Colonic mucosa (tissue), 4 donors: Measurements from ENCODE around the gene C10orf53. TPM values are rescaled to one million over a fixed set of nuclear protein-coding genes. Genes with fewer than 3 reads are reported as not detected.

Source experiments
- DNase-seq: peaks from one replicate; pipeline ENCODE4 v3.0.0-alpha.2; 2020
- H3K27ac ChIP-seq: fragments of 200-600 bp; one replicate; pipeline ENCODE4 v1.8.0; 2021
- H3K27me3 ChIP-seq: fragments of 200-600 bp; one replicate; pipeline ENCODE4 v1.8.0; 2021
- H3K36me3 ChIP-seq: fragments of 200-600 bp; one replicate; pipeline ENCODE4 v1.8.0; 2021
- H3K4me1 ChIP-seq: fragments of 200-600 bp; one replicate; pipeline ENCODE4 v1.8.0; 2021; ENCODE audit warnings: mild to moderate bottlenecking
- H3K4me3 ChIP-seq: fragments of 200-600 bp; one replicate; pipeline ENCODE4 v1.8.0; 2021
- H3K9ac ChIP-seq, 2 donors: one replicate each; pipeline ENCODE4 v1.7.0; 2013; ENCODE audit warnings: control low read depth in 2 of 2, low read depth in 2 of 2, low read length in 2 of 2
- H3K9me3 ChIP-seq: fragments of 200-600 bp; one replicate; pipeline ENCODE4 v1.8.0; 2021
- CTCF ChIP-seq: fragments of 200-600 bp; IDR thresholded peaks from one replicate; pipeline ENCODE4 v1.8.0; 2022; ENCODE audit warnings: antibody characterized with exemption, mild to moderate bottlenecking
- intact Hi-C: fragments of 100-400 bp; cut with DNase I; formaldehyde crosslinking; loops from one replicate; pipeline ENCODE4 v1.14.1; 2022
- total RNA-seq, 2 donors: library from RNA; stranded (reverse); fragmentation: NEBNext Ultra II Directional in 1 of 2; extraction: Animal tissue kit (Norgen Biotek cat#: 25700) in 1 of 2; gene quantifications; one replicate each; pipeline ENCODE4 v1.2.1, GENCODE V29; 2021
- donor health status: healthy.
- donor health status: DM: no; HTN: no; CAD: no.
- donor health status: DM: no; HTN: no; CAD: no.

The C10orf53 gene
- total RNA-seq, 2 donors from 2014 or later = not detected

DNA sequence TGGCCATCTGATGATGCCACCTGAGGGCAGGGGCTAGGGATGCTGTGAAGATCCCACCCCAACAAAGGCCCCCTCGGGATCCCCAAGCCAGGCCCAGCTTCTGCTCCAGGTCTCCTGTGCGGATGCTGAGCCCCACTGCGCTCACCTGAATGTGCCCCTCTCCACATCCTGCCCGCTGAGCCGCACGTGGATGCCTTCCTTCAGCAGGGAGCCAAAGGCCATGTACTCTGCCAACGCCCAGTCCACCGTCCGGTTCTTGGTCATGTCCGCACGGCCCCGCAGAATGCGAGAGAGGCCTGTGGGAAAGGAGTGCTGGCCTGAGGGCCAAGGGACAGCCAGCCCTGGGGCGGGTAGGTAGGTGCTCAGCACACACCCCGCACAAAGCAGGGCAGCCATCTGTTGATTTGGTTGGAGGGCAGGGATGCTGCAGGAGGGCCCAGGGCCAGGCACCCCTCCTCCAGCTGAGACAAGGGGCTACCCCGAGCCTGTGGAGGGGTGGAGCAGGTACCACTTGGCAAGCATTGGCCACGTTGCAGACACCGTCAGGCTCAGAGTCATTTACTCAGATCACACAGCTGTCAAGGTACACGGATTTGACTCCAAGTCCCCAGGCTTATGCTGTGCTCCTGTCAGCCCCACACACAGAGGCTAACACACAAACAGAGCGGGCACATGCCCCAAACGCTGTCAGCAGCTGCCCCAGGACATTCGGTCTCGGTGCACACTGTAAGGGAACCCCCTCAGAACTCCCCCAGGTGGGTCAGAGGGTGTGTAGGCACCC lies 63.4 kb downstream of the C10orf53 start:
- Histone ChIP-seq H3K9me3 (no peaks in the 10 kb centered on the region), H3K9ac (no peak overlapping the region), H3K4me3 (no peak overlapping the region), H3K4me1 (no peaks in the 10 kb centered on the region), H3K27ac (no peak overlapping the region), H3K36me3 (no peaks in the 10 kb centered on the region), H3K27me3 (no peaks in the 10 kb centered on the region)
- TF ChIP-seq CTCF = no peak
- no peak for DNase-seq
- intact Hi-C loops = no loop called here

DNA sequence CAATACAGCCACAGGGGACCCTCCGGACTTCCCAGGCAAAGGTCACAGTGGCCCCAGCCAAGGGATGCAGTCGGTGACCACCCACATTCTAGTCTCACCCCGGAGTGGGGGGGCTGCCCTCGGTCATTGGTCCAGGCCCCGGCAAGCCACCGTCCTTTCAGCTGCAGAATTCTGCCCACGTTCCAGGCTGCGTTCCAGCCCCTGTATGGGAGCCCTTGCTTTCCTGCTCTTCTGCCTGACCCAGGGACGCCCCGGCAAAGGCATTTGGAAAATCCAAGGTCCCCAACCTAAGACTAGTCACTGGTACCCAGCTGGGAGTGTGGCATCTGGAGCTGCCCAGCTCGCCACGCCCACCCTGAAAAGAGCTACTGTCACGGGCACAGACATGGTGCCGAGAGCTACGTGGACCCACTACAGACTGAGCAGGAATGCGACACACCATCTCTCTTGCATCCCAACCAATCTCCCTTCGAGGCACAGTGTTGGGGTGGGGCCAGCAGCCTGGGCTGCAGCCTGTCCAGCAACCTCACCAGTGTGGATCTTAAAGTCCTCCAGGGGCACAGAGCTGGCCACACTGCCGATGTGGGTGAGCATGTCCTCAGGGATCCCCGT lies 64.1 kb downstream of the C10orf53 start:
- Histone ChIP-seq H3K4me3 (no peak overlapping the region), H3K27ac (no peak overlapping the region), H3K4me1 (no peaks in the 10 kb centered on the region), H3K36me3 (no peaks in the 10 kb centered on the region), H3K9ac (no peak overlapping the region), H3K27me3 (no peaks in the 10 kb centered on the region), H3K9me3 (no peaks in the 10 kb centered on the region)
- DNase-seq = no peak
- no peak for TF ChIP-seq CTCF
- intact Hi-C loops = no loop called here

DNA sequence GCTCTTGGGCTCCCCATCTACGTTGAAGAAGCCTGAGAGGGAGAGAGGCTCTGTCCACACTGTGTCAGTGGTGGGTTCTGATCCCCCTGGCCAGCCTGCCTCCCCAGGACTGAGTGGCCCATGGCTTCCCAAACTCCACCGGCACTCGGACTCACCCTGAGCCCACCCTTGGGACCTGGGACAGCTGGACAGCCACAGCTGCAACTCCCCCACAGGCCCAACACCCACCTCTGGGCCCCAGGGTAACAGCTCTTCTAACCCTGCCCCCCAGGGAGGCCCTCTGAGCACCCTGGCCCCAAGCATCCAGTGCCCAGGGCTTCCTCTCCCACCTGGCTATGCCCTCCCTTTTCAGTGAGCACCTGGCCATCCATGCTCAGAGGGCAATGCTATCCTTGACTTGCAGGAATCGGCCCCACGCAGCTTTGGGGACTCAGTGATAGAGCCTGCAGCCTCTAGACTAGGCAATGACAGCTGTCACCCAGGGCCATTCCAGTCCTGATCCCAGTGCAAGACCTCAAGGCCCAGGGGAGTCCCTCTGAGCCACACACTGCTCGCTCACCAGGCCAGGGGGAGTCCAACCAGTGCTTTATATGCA lies 64.7 kb downstream of the C10orf53 start:
- Histone ChIP-seq H3K9me3 (no peaks in the 10 kb centered on the region), H3K27ac (no peak overlapping the region), H3K27me3 (no peaks in the 10 kb centered on the region), H3K9ac (no peak overlapping the region), H3K4me1 (no peaks in the 10 kb centered on the region), H3K4me3 (no peak overlapping the region), H3K36me3 (no peaks in the 10 kb centered on the region)
- peak; percentile 3 for DNase-seq
- no peak for TF ChIP-seq CTCF
- intact Hi-C loops = no loop called here

GRCh38 chr10:49744924-49745605 lies 65.6 kb downstream of the C10orf53 start:
- Histone ChIP-seq H3K9me3 (no peaks in the 10 kb centered on the region), H3K27me3 (no peaks in the 10 kb centered on the region), H3K9ac (no peak overlapping the region), H3K36me3 (no peaks in the 10 kb centered on the region), H3K27ac (no peak overlapping the region), H3K4me3 (no peak overlapping the region), H3K4me1 (no peaks in the 10 kb centered on the region)
- intact Hi-C loops = no loop called here
- DNase-seq = no peak
- no peak for TF ChIP-seq CTCF

- Histone ChIP-seq H3K27me3 (no peaks in the 10 kb centered on the region), H3K27ac (no peak overlapping the region), H3K4me3 (no peak overlapping the region), H3K9ac (no peak overlapping the region), H3K4me1 (no peaks in the 10 kb centered on the region), H3K36me3 (no peaks in the 10 kb centered on the region), H3K9me3 (no peaks in the 10 kb centered on the region)
- no peak for DNase-seq
- TF ChIP-seq CTCF = no peak
- intact Hi-C loops = no loop called here
Measured at GRCh38 chr10:49745756-49746155, 66.3 kb downstream of the C10orf53 start.
